Hepatocyte (in vitro differentiated cells): ENCODE measurements around the gene SDC4. TPM values are rescaled to one million over a fixed set of nuclear protein-coding genes. Genes with fewer than 3 reads are reported as not detected.

Source experiments
- DNase-seq: peaks from one replicate; pipeline ENCODE4 v3.0.0-alpha.2; 2016; ENCODE audit warnings: low spot score
- H2AFZ ChIP-seq: fragments of 200-600 bp; sonication (generic); 2 replicates; pipeline ENCODE4 v1.6.0; 2016; ENCODE audit warnings: antibody characterized with exemption, mild to moderate bottlenecking
- H3K27ac ChIP-seq: fragments of 200-600 bp; sonication (generic); 2 replicates; pipeline ENCODE4 v1.5.1; 2016; ENCODE audit warnings: mild to moderate bottlenecking
- H3K27me3 ChIP-seq: fragments of 200-600 bp; sonication (generic); 2 replicates; pipeline ENCODE4 v1.6.1; 2016
- H3K36me3 ChIP-seq: fragments of 200-600 bp; sonication (generic); replicated peaks from 2 replicates; pipeline ENCODE4 v1.5.1; 2016; ENCODE audit warnings: low read depth; ENCODE audit not compliant: insufficient read depth
- H3K4me1 ChIP-seq: fragments of 200-600 bp; sonication (generic); 2 replicates; pipeline ENCODE4 v1.5.1; 2016; ENCODE audit warnings: mild to moderate bottlenecking, moderate library complexity; ENCODE audit not compliant: insufficient read depth
- H3K4me2 ChIP-seq: fragments of 200-600 bp; sonication (generic); 2 replicates; pipeline ENCODE4 v1.6.0; 2016
- H3K4me3 ChIP-seq: fragments of 200-600 bp; sonication (generic); 2 replicates; pipeline ENCODE4 v1.5.1; 2016; ENCODE audit warnings: mild to moderate bottlenecking
- H3K79me2 ChIP-seq: fragments of 200-600 bp; sonication (generic); 2 replicates; pipeline ENCODE4 v1.6.0; 2017; ENCODE audit warnings: mild to moderate bottlenecking
- H3K9me2 ChIP-seq: fragments of 200-600 bp; sonication (generic); replicated peaks from 2 replicates; pipeline ENCODE4 v1.6.0; 2017; ENCODE audit warnings: mild to moderate bottlenecking; ENCODE audit not compliant: insufficient read depth
- H3K9me3 ChIP-seq: fragments of 200-600 bp; sonication (generic); 2 replicates; pipeline ENCODE4 v1.5.1; 2016; ENCODE audit warnings: low read depth, mild to moderate bottlenecking
- H4K20me1 ChIP-seq: fragments of 200-600 bp; sonication (generic); 2 replicates; pipeline ENCODE4 v1.6.0; 2016; ENCODE audit warnings: mild to moderate bottlenecking; ENCODE audit not compliant: insufficient read depth, poor library complexity, severe bottlenecking
- EZH2 ChIP-seq: fragments of 200-600 bp; sonication (generic); IDR thresholded peaks from 2 replicates; pipeline ENCODE4 v1.6.1; 2016; ENCODE audit warnings: antibody characterized with exemption, mild to moderate bottlenecking, borderline replicate concordance
- EZH2phosphoT487 ChIP-seq: fragments of 200-600 bp; sonication (generic); IDR thresholded peaks from one replicate; pipeline ENCODE4 v1.6.1; 2018; ENCODE audit warnings: antibody characterized with exemption, mild to moderate bottlenecking, low read depth, moderate library complexity; ENCODE audit not compliant: unreplicated experiment, severe bottlenecking
- WGBS: methylation state at CpG from one replicate; pipeline ENCODE4 v1.1.6; 2016; ENCODE audit warnings: low lambda C conversion rate; ENCODE audit errors: missing lambda C conversion rate; 5-methylcytosine and 5-hydroxymethylcytosine counted together
- polyA plus RNA-seq: library from polyadenylated mRNA; unstranded; fragments of >200 nt; fragmentation: Nextera tagmentation; extraction: Ambion mirVana; gene quantifications from 2 replicates; pipeline ENCODE4 v1.2.1, GENCODE V29; 2016
- total RNA-seq: library from RNA; depleted of rRNA; stranded (reverse); fragments of >200 nt; gene quantifications from 2 replicates; pipeline ENCODE4 v1.2.3, GENCODE V29; 2014
- TF ChIP-seq, protein P1 (sequence below): fragments of 200-600 bp; sonication (generic); IDR thresholded peaks from 2 replicates; pipeline ENCODE4 v1.5.1; 2016; ENCODE audit warnings: antibody characterized with exemption, mild to moderate bottlenecking; ENCODE audit not compliant: poor library complexity

The SDC4 gene
- total and polyA plus RNA-seq, 2 experiments from 2014 or later: 178 to 191 TPM

DNA sequence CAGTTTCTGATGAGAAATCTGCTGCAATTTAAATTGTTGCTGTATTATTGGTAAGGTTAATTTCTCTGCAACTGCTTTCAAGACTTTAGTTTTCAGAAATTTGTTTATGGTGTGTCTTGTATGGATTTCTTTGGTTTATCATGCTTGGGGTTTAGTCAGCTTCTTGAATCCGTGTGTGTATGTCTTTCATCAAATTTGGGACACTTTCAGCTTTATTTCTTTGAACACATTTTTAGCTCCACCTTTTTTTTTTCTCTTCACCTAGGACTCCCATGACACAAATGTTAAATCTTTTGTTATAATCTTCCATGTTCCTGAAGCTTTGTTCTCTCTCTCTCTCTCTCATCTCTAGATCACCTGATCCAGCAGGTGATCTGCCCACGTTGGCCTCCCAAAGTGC is 43.3 kb upstream of the SDC4 start:
- no peak overlapping the region for H2AFZ ChIP-seq
- no peaks in the 10 kb centered on the region for H3K27me3 ChIP-seq
- no peaks in the 10 kb centered on the region for H3K4me1 ChIP-seq
- no peaks in the 10 kb centered on the region for H3K79me2 ChIP-seq
- 58% methylated on average over 2 of the region's 2 CpGs for WGBS
- no peaks in the 10 kb centered on the region for H4K20me1 ChIP-seq
- no peaks in the 10 kb centered on the region for H3K36me3 ChIP-seq
- H3K4me3 ChIP-seq: no peak overlapping the region
- no peaks in the 10 kb centered on the region for H3K9me2 ChIP-seq
- no peak for DNase-seq
- no peaks in the 10 kb centered on the region for H3K9me3 ChIP-seq
- H3K4me2 ChIP-seq: no peak overlapping the region
- H3K27ac ChIP-seq: no peak overlapping the region
- no peak for TF ChIP-seq EZH2phosphoT487
- TF ChIP-seq, protein P1, sequence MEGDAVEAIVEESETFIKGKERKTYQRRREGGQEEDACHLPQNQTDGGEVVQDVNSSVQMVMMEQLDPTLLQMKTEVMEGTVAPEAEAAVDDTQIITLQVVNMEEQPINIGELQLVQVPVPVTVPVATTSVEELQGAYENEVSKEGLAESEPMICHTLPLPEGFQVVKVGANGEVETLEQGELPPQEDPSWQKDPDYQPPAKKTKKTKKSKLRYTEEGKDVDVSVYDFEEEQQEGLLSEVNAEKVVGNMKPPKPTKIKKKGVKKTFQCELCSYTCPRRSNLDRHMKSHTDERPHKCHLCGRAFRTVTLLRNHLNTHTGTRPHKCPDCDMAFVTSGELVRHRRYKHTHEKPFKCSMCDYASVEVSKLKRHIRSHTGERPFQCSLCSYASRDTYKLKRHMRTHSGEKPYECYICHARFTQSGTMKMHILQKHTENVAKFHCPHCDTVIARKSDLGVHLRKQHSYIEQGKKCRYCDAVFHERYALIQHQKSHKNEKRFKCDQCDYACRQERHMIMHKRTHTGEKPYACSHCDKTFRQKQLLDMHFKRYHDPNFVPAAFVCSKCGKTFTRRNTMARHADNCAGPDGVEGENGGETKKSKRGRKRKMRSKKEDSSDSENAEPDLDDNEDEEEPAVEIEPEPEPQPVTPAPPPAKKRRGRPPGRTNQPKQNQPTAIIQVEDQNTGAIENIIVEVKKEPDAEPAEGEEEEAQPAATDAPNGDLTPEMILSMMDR: no peak
- no peak for TF ChIP-seq EZH2

DNA sequence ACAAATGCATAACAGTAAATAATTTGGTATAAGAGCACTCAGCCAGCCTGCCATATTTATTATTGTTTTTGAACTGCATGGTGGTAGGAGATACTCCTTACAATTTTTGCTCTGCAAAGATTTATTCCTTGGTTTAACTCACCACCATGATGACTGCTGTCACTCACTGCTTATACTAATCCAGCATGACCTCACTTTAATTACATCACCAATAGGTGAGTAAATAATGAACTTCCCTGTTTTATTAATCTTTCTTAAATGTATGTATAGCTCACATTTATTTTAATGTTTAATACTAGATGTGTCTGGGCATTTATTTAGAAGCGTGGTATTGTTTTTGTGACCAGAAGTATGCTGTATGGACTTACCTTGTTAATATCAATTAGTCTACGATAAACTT is 42.7 kb upstream of the SDC4 start:
- H3K79me2 ChIP-seq: no peaks in the 10 kb centered on the region
- H3K4me3 ChIP-seq: no peak overlapping the region
- H3K4me1 ChIP-seq: no peaks in the 10 kb centered on the region
- 98% methylated on average over 2 of the region's 2 CpGs for WGBS
- DNase-seq: no peak
- H3K27ac ChIP-seq: no peak overlapping the region
- H2AFZ ChIP-seq: no peak overlapping the region
- H3K27me3 ChIP-seq: no peaks in the 10 kb centered on the region
- H3K4me2 ChIP-seq: no peak overlapping the region
- no peaks in the 10 kb centered on the region for H3K9me3 ChIP-seq
- H4K20me1 ChIP-seq: no peaks in the 10 kb centered on the region
- H3K36me3 ChIP-seq: no peaks in the 10 kb centered on the region
- TF ChIP-seq, protein P1: no peak
- no peak for TF ChIP-seq EZH2phosphoT487
- no peak for TF ChIP-seq EZH2
- H3K9me2 ChIP-seq: no peaks in the 10 kb centered on the region

DNA sequence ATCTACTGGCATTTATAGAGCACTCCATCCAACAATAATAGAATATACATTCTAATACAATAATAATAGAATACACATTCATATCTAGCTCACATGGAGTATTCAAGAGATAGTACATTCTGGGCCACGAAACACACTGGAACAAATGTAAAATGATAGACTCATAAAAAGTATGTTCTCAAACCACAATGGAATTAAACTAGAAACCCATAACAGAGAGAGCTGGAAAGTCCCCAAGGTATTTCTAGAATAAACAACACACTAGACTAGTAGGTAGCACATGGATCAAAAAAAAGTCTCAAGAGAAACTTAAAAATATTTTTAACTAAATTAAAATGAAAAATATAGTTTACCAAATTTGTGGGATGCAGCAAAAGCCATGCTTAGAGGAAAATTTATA is 39.0 kb upstream of the SDC4 start:
- Histone ChIP-seq H4K20me1 (no peaks in the 10 kb centered on the region), H3K4me1 (no peaks in the 10 kb centered on the region), H3K27ac (no peak overlapping the region), H3K4me3 (no peak overlapping the region), H3K4me2 (no peak overlapping the region), H2AFZ (no peak overlapping the region), H3K27me3 (no peaks in the 10 kb centered on the region), H3K79me2 (no peaks in the 10 kb centered on the region), H3K9me2 (no peaks in the 10 kb centered on the region), H3K9me3 (no peaks in the 10 kb centered on the region), H3K36me3 (no peaks in the 10 kb centered on the region)
- TF ChIP-seq EZH2phosphoT487 (no peak), EZH2 (no peak)
- TF ChIP-seq, protein P1: no peak
- 92% methylated on average over 1 of the region's 1 CpG for WGBS
- no peak for DNase-seq

DNA sequence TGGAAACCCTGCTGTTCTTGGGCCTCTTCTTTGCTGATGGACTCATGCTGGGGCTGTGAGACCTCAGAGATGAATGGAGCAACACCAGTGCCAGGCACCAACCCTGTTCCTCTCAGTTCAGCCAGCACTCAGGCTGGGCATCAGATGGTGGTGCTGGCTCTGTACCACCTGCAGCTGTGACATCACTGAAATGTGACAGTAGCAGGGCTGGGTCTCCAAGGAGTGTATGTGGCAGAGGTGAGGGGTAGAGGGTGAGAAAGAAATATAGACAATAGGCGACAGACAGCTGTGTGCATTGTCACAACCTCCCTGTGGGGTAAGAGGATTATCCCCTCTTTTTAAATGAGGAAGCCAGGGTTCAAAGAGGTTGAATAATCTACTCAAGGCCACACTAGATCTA is 30.0 kb upstream of the SDC4 start, which contains the start of gene TP53TG5:
Gene TP53TG5, minus strand, starts transcription at position 135 of the 400 bp plus-strand sequence. Its CDS starts 89 bp downstream, at position 46.
- Histone ChIP-seq H3K4me2 (no peak within 1 kb of the TSS), H3K4me3 (no peak within 1 kb of the TSS), H3K9me3 (no peaks in the 10 kb centered on the region), H3K36me3 (no peaks in the 10 kb centered on the region), H3K27ac (no peak within 1 kb of the TSS), H4K20me1 (no peaks in the 10 kb centered on the region), H2AFZ (no peak within 1 kb of the TSS), H3K4me1 (peaks cover 5% of the 10 kb centered on the region), H3K79me2 (no peaks in the 10 kb centered on the region), H3K27me3 (no peaks in the 10 kb centered on the region), H3K9me2 (no peaks in the 10 kb centered on the region)
- no peak for TF ChIP-seq EZH2phosphoT487
- no peak for TF ChIP-seq EZH2
- TF ChIP-seq, protein P1: no peak
- DNase-seq: no peak
- WGBS: 81% methylated on average over 1 of the region's 1 CpG
